Measurements from ENCODE around the gene MUS81. TPM values are rescaled to one million over a fixed set of nuclear protein-coding genes. Genes with fewer than 3 reads are reported as not detected.

Gene MUS81
- total and polyA plus RNA-seq, 10 of the 15 experiments (the other 5 are each of a cell fraction or from before 2014, with no cell fraction given) = 11.8 to 76.1 (median 48.4) TPM

- ChIA-PET RAD21 (ENCODE audit: unreplicated experiment) (interaction anchor here (0.5 to 2.6 kb wide), 4 partner anchors 9 to 199 kb away, joined by 4 to 23 read pairs (median 5); partner anchors contain the start of genes CCDC85B and MUS81), SMC1A (ENCODE audit: uncharacterized antibody, unreplicated experiment) (interaction anchor here (0.8 to 5.6 kb wide), 4 partner anchors 11 to 91 kb away, joined by 3 to 47 read pairs (median 5); partner anchors contain the start of genes CCDC85B and FIBP), POLR2A (interaction anchor here (0.6 to 4.9 kb wide), 6 partner anchors 9 to 226 kb away, joined by 3 to 67 read pairs (median 6); partner anchors contain the start of genes CCDC85B and FIBP), CTCF (interaction anchor here (0.6 to 6.5 kb wide), 4 partner anchors 11 to 87 kb away, joined by 3 to 67 read pairs (median 12); partner anchors contain the start of genes CCDC85B and FIBP)
- no peaks in the 10 kb centered on the region for H3K36me3 ChIP-seq (ENCODE audit: control insufficient read depth in 2 of 2, insufficient read depth in 2 of 2, low read length in 1 of 2)
- FAIRE-seq (peak; percentile 56), ATAC-seq (peak; percentile 89), DNase-seq (ENCODE audit: low read depth, low spot score) (peak; percentile 57)
- peaks cover 9% of the 10 kb centered on the region for H3K79me2 ChIP-seq (ENCODE audit: control insufficient read depth, insufficient read depth, low read length)
- intact Hi-C loops (cut with micrococcal nuclease; ENCODE audit: unreplicated experiment) = no loop called here
- peak within 1 kb of the TSS; percentile 84 for H3K4me3 ChIP-seq
- 0 out of 2 replicates have a peak, but pooled peaks cover 6% of the 10 kb centered on the region for H3K4me1 ChIP-seq (ENCODE audit: control insufficient read depth, insufficient read depth, low read length)
- peak within 1 kb of the TSS; percentile 64 for H2AFZ ChIP-seq (ENCODE audit: control insufficient read depth, low read depth, low read length)
- in situ Hi-C loops (cut with MboI) = no loop called here
- no peaks in the 10 kb centered on the region for H4K20me1 ChIP-seq (ENCODE audit: control insufficient read depth, insufficient read depth)
- WGBS (ENCODE audit: insufficient coverage, insufficient replicate concordance, low lambda C conversion rate, missing lambda C conversion rate) = 2% methylated on average over 71 of the region's 80 CpGs
- no TSS peak for BruUV-seq (replicated peaks)
- H3K27ac ChIP-seq (ENCODE audit: control insufficient read depth, insufficient read depth) = peak within 1 kb of the TSS; percentile 9; the same call in 1 of the 2 replicates
- peak within 1 kb of the TSS; percentile 86 for H3K4me2 ChIP-seq (ENCODE audit: control insufficient read depth, insufficient read depth)
- no peaks in the 10 kb centered on the region; a peak in 1 of 4 replicates for H3K27me3 ChIP-seq (replicated peaks in 1 of 2; ENCODE audit: control insufficient read depth in 2 of 2, insufficient read depth in 2 of 2, low read length in 1 of 2)
- peak within 1 kb of the TSS; percentile 3 for H3K9ac ChIP-seq (ENCODE audit: control insufficient read depth, insufficient read depth, low read length)
- H3K9me3 ChIP-seq (replicated peaks; ENCODE audit: control insufficient read depth, insufficient read depth, low read length) = no peaks in the 10 kb centered on the region
- no peak for TF ChIP-seq GABPA (IDR thresholded peaks at IDR 0.05; ENCODE audit: low read depth)
- peak; percentile 61; the same call in 1 of the 2 replicates for TF ChIP-seq TAF1 (IDR thresholded peaks at IDR 0.05; ENCODE audit: borderline replicate concordance, low read depth, low read length)
- TF ChIP-seq SMAD5 (IDR thresholded peaks at IDR 0.05; ENCODE audit: low read depth) = no peak
- no peak for TF ChIP-seq RBBP5 (conservative IDR thresholded peaks at IDR 0.05)
- TF ChIP-seq ZNF207 (IDR thresholded peaks at IDR 0.05; ENCODE audit: borderline replicate concordance) = no peak
- TF ChIP-seq JUND (IDR thresholded peaks at IDR 0.05; ENCODE audit: low read depth, low read length) = peak; percentile 93
- no peak for TF ChIP-seq ASH2L (IDR thresholded peaks at IDR 0.05; ENCODE audit: borderline replicate concordance, low read depth)
- 0 out of 2 replicates have a peak, but pooled peaks have one; percentile 25 for TF ChIP-seq RB1 (IDR thresholded peaks at IDR 0.05; ENCODE audit: borderline replicate concordance)
- peak; percentile 96 for TF ChIP-seq CREB1 (IDR thresholded peaks at IDR 0.05; ENCODE audit: low read depth)
- TF ChIP-seq E4F1 (IDR thresholded peaks at IDR 0.05; ENCODE audit: borderline replicate concordance, partially characterized antibody) = no peak
- no peak for TF ChIP-seq SKIL (IDR thresholded peaks at IDR 0.05; ENCODE audit: low read depth, poor library complexity, severe bottlenecking)
- no peak for TF ChIP-seq SPI1 (IDR thresholded peaks at IDR 0.05; ENCODE audit: borderline replicate concordance, insufficient read depth, low read depth, low read length)
- TF ChIP-seq EGR1 (IDR thresholded peaks at IDR 0.05; ENCODE audit: borderline replicate concordance in 1 of 2, low read depth in 2 of 2, low read length in 2 of 2) = peak in 1 of 2 experiments; percentile 9; a peak in 1 of 3 replicates
- TF ChIP-seq NFIC (IDR thresholded peaks at IDR 0.05; ENCODE audit: low read depth, low read length) = no peak; the same call in 1 of the 2 replicates
- TF ChIP-seq SMC3 (IDR thresholded peaks at IDR 0.05; ENCODE audit: borderline replicate concordance, low read length) = no peak
- no peak for TF ChIP-seq YBX1 (IDR thresholded peaks at IDR 0.05)
- no peak for TF ChIP-seq PML (IDR thresholded peaks at IDR 0.05; ENCODE audit: low read length)
- no peak for TF ChIP-seq TBL1XR1 (IDR thresholded peaks at IDR 0.05; ENCODE audit: low read depth, low read length)
- no peak for TF ChIP-seq MYC (IDR thresholded peaks at IDR 0.05; ENCODE audit: insufficient read depth, insufficient read length, insufficient replicate concordance, low read length, severe bottlenecking)
These were observed 40.1 kb downstream of the MUS81 start, which contains the start of gene FOSL1 for GRCh38 chr11:65900125-65900898. TSS of gene FOSL1 (minus strand) at chr11:65900388. CDS start at chr11:65900339, 49 bp downstream.
